ENCODE results near the gene CADM2.

DNA sequence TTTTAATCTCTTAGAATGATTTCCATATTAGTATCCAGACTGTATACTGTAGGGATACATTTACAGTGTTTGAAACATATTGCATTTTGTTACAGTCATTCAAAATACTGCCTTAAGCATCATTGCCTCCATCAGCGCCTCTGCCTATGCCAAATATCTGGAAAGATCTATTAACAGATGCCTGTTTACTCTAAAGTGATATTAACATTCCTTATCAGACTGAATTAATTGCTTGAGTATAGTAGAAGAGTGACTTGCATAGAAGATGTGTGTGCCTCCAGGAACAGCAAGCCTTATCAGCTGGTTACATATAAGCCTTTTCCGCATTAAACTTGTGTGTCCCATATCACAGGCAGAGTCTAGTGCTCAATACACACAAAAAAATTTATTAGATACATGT lies 379.1 kb downstream of the CADM2 start:
- TF ChIP-seq POLR2A (IDR thresholded peaks at IDR 0.05; ENCODE audit: low read length) (no peak), GATA1 (IDR thresholded peaks at IDR 0.05; ENCODE audit: low read depth, low read length) (no peak)

All from erythroblast (primary cell).